Activated CD4-positive, CD25-positive, alpha-beta regulatory T cell treated with anti-CD3 and anti-CD28 coated beads, Interleukin-2, amount 50 U/mL, for 16 hours (primary cell): Measurements from ENCODE around the gene ALG12.

ENCODE experiments used
- DNase-seq: peaks from one replicate; pipeline ENCODE4 v3.0.0-alpha.2; 2020; ENCODE audit warnings: low read depth, low spot score

ALG12 gene

GRCh38 chr22:49930596-49931412 is 12.6 kb upstream of the ALG12 start:
- no peak for DNase-seq

- DNase-seq = no peak
Observed at GRCh38 chr22:49929994-49930575, 11.8 kb upstream of the ALG12 start.

GRCh38 chr22:49929211-49929979 is 11.2 kb upstream of the ALG12 start:
- DNase-seq = peak; percentile 47

- no peak for DNase-seq
Observed at GRCh38 chr22:49928555-49929210, 10.4 kb upstream of the ALG12 start.

- DNase-seq = no peak
Observed at GRCh38 chr22:49928185-49928495, 9.9 kb upstream of the ALG12 start.

- DNase-seq = no peak
Observed at GRCh38 chr22:49927483-49928184, 9.4 kb upstream of the ALG12 start.

- no peak for DNase-seq
Observed at GRCh38 chr22:49926916-49927315, 8.7 kb upstream of the ALG12 start.

- peak; percentile 37 for DNase-seq
Observed at GRCh38 chr22:49925525-49926128, 7.4 kb upstream of the ALG12 start.

GRCh38 chr22:49924113-49924833 is 6.0 kb upstream of the ALG12 start:
- DNase-seq = no peak

- no peak for DNase-seq
Observed at GRCh38 chr22:49923445-49923844, 5.2 kb upstream of the ALG12 start.

GRCh38 chr22:49922926-49923325 is 4.7 kb upstream of the ALG12 start:
- DNase-seq = no peak

- DNase-seq = no peak
Observed at GRCh38 chr22:49922484-49922883, 4.2 kb upstream of the ALG12 start.

GRCh38 chr22:49921508-49922278 is 3.5 kb upstream of the ALG12 start:
- DNase-seq = no peak

GRCh38 chr22:49920859-49921258 is 2.6 kb upstream of the ALG12 start:
- no peak for DNase-seq

- no peak for DNase-seq
Observed at GRCh38 chr22:49918911-49919881, 958 bp upstream of the ALG12 start.

GRCh38 chr22:49916831-49917230 is 1.4 kb downstream of the ALG12 start:
- no peak for DNase-seq

- DNase-seq = no peak
Observed at GRCh38 chr22:49915610-49916009, 2.6 kb downstream of the ALG12 start.

GRCh38 chr22:49914256-49914655 is 4.0 kb downstream of the ALG12 start:
- no peak for DNase-seq

GRCh38 chr22:49913446-49913845 is 4.8 kb downstream of the ALG12 start:
- DNase-seq = no peak
